ENCODE results near the gene SH3RF3.

The SH3RF3 gene

GRCh38 chr2:109128616-109129355 lies at the start of gene SH3RF3:
TSS of gene SH3RF3 (plus strand) at chr2:109129205.
- no CpG with 5 or more reads among the region's 85 CpGs for WGBS (ENCODE audit: insufficient coverage, insufficient read length)
- Histone ChIP-seq H3K27me3 (ENCODE audit: control insufficient read depth, insufficient read depth, low read length) (peaks cover 22% of the 10 kb centered on the region; the same call in 1 of the 2 replicates), H3K4me3 (ENCODE audit: low read length) (peak within 1 kb of the TSS; percentile 32; the same call in 1 of the 2 replicates), H3K27ac (ENCODE audit: low read length) (no peak within 1 kb of the TSS), H3K9me3 (ENCODE audit: control insufficient read depth, insufficient read depth, low read length) (no peaks in the 10 kb centered on the region), H3K36me3 (ENCODE audit: control insufficient read depth, insufficient read depth, low read length) (no peaks in the 10 kb centered on the region), H3K4me1 (ENCODE audit: control insufficient read depth, insufficient read depth, low read length) (peaks cover 6% of the 10 kb centered on the region)
- DNase-seq (ENCODE audit: low read depth, low spot score): no peak

GRCh38 chr2:109079590-109079989 lies 49.4 kb upstream of the SH3RF3 start:
- no CpG with 5 or more reads among the region's 6 CpGs for WGBS (ENCODE audit: insufficient coverage, insufficient read length)
- no peak overlapping the region for H3K27ac ChIP-seq (ENCODE audit: low read length)
- H3K4me1 ChIP-seq (ENCODE audit: control insufficient read depth, insufficient read depth, low read length): no peaks in the 10 kb centered on the region
- no peaks in the 10 kb centered on the region for H3K9me3 ChIP-seq (ENCODE audit: control insufficient read depth, insufficient read depth, low read length)
- no peaks in the 10 kb centered on the region for H3K36me3 ChIP-seq (ENCODE audit: control insufficient read depth, insufficient read depth, low read length)
- DNase-seq (ENCODE audit: low read depth, low spot score): no peak
- H3K4me3 ChIP-seq (ENCODE audit: low read length): no peak overlapping the region
- no peaks in the 10 kb centered on the region for H3K27me3 ChIP-seq (ENCODE audit: control insufficient read depth, insufficient read depth, low read length)

GRCh38 chr2:109080109-109080508 lies 48.9 kb upstream of the SH3RF3 start:
- Histone ChIP-seq H3K36me3 (ENCODE audit: control insufficient read depth, insufficient read depth, low read length) (no peaks in the 10 kb centered on the region), H3K27ac (ENCODE audit: low read length) (no peak overlapping the region), H3K4me3 (ENCODE audit: low read length) (no peak overlapping the region), H3K4me1 (ENCODE audit: control insufficient read depth, insufficient read depth, low read length) (no peaks in the 10 kb centered on the region), H3K9me3 (ENCODE audit: control insufficient read depth, insufficient read depth, low read length) (no peaks in the 10 kb centered on the region), H3K27me3 (ENCODE audit: control insufficient read depth, insufficient read depth, low read length) (no peaks in the 10 kb centered on the region)
- no CpG with 5 or more reads among the region's 6 CpGs for WGBS (ENCODE audit: insufficient coverage, insufficient read length)
- DNase-seq (ENCODE audit: low read depth, low spot score): no peak

GRCh38 chr2:109080757-109081156 lies 48.2 kb upstream of the SH3RF3 start:
- H3K4me3 ChIP-seq (ENCODE audit: low read length): no peak overlapping the region
- no CpG with 5 or more reads among the region's 3 CpGs for WGBS (ENCODE audit: insufficient coverage, insufficient read length)

GRCh38 chr2:109081374-109081773 lies 47.6 kb upstream of the SH3RF3 start:
- Histone ChIP-seq H3K4me3 (ENCODE audit: low read length) (no peak overlapping the region), H3K27ac (ENCODE audit: low read length) (no peak overlapping the region), H3K9me3 (ENCODE audit: control insufficient read depth, insufficient read depth, low read length) (no peaks in the 10 kb centered on the region), H3K27me3 (ENCODE audit: control insufficient read depth, insufficient read depth, low read length) (no peaks in the 10 kb centered on the region), H3K36me3 (ENCODE audit: control insufficient read depth, insufficient read depth, low read length) (no peaks in the 10 kb centered on the region), H3K4me1 (ENCODE audit: control insufficient read depth, insufficient read depth, low read length) (no peaks in the 10 kb centered on the region)
- no peak for DNase-seq (ENCODE audit: low read depth, low spot score)
- no CpG with 5 or more reads among the region's 8 CpGs for WGBS (ENCODE audit: insufficient coverage, insufficient read length)

More at GRCh38 chr2:109080757-109081156, 48.2 kb upstream of the SH3RF3 start:
- Histone ChIP-seq H3K27ac (ENCODE audit: low read length) (no peak overlapping the region), H3K4me1 (ENCODE audit: control insufficient read depth, insufficient read depth, low read length) (no peaks in the 10 kb centered on the region), H3K9me3 (ENCODE audit: control insufficient read depth, insufficient read depth, low read length) (no peaks in the 10 kb centered on the region), H3K36me3 (ENCODE audit: control insufficient read depth, insufficient read depth, low read length) (no peaks in the 10 kb centered on the region), H3K27me3 (ENCODE audit: control insufficient read depth, insufficient read depth, low read length) (no peaks in the 10 kb centered on the region)
- no peak for DNase-seq (ENCODE audit: low read depth, low spot score)

- Histone ChIP-seq H3K27ac (ENCODE audit: low read length) (no peak overlapping the region), H3K4me3 (ENCODE audit: low read length) (no peak overlapping the region), H3K27me3 (ENCODE audit: control insufficient read depth, insufficient read depth, low read length) (no peaks in the 10 kb centered on the region), H3K36me3 (ENCODE audit: control insufficient read depth, insufficient read depth, low read length) (no peaks in the 10 kb centered on the region), H3K9me3 (ENCODE audit: control insufficient read depth, insufficient read depth, low read length) (no peaks in the 10 kb centered on the region), H3K4me1 (ENCODE audit: control insufficient read depth, insufficient read depth, low read length) (no peaks in the 10 kb centered on the region)
- DNase-seq (ENCODE audit: low read depth, low spot score): no peak
- WGBS (ENCODE audit: insufficient coverage, insufficient read length): no CpG with 5 or more reads among the region's 4 CpGs
Measured at GRCh38 chr2:109083771-109084170, 45.2 kb upstream of the SH3RF3 start.

- Histone ChIP-seq H3K4me1 (ENCODE audit: control insufficient read depth, insufficient read depth, low read length) (no peaks in the 10 kb centered on the region), H3K4me3 (ENCODE audit: low read length) (no peak overlapping the region), H3K27ac (ENCODE audit: low read length) (no peak overlapping the region), H3K9me3 (ENCODE audit: control insufficient read depth, insufficient read depth, low read length) (no peaks in the 10 kb centered on the region), H3K27me3 (ENCODE audit: control insufficient read depth, insufficient read depth, low read length) (no peaks in the 10 kb centered on the region), H3K36me3 (ENCODE audit: control insufficient read depth, insufficient read depth, low read length) (no peaks in the 10 kb centered on the region)
- no CpG with 5 or more reads among the region's 3 CpGs for WGBS (ENCODE audit: insufficient coverage, insufficient read length)
- DNase-seq (ENCODE audit: low read depth, low spot score): no peak
Measured at GRCh38 chr2:109084341-109084740, 44.7 kb upstream of the SH3RF3 start.

- Histone ChIP-seq H3K4me1 (ENCODE audit: control insufficient read depth, insufficient read depth, low read length) (no peaks in the 10 kb centered on the region), H3K27ac (ENCODE audit: low read length) (no peak overlapping the region), H3K9me3 (ENCODE audit: control insufficient read depth, insufficient read depth, low read length) (no peaks in the 10 kb centered on the region), H3K4me3 (ENCODE audit: low read length) (no peak overlapping the region), H3K27me3 (ENCODE audit: control insufficient read depth, insufficient read depth, low read length) (no peaks in the 10 kb centered on the region), H3K36me3 (ENCODE audit: control insufficient read depth, insufficient read depth, low read length) (no peaks in the 10 kb centered on the region)
- DNase-seq (ENCODE audit: low read depth, low spot score): no peak
- WGBS (ENCODE audit: insufficient coverage, insufficient read length): no CpG with 5 or more reads among the region's 11 CpGs
Measured at GRCh38 chr2:109085912-109086742, 42.9 kb upstream of the SH3RF3 start.

- Histone ChIP-seq H3K27me3 (ENCODE audit: control insufficient read depth, insufficient read depth, low read length) (no peaks in the 10 kb centered on the region), H3K36me3 (ENCODE audit: control insufficient read depth, insufficient read depth, low read length) (no peaks in the 10 kb centered on the region), H3K4me1 (ENCODE audit: control insufficient read depth, insufficient read depth, low read length) (no peaks in the 10 kb centered on the region), H3K4me3 (ENCODE audit: low read length) (no peak overlapping the region), H3K9me3 (ENCODE audit: control insufficient read depth, insufficient read depth, low read length) (no peaks in the 10 kb centered on the region), H3K27ac (ENCODE audit: low read length) (no peak overlapping the region)
- DNase-seq (ENCODE audit: low read depth, low spot score): no peak
- WGBS (ENCODE audit: insufficient coverage, insufficient read length): no CpG with 5 or more reads among the region's 2 CpGs
Measured at GRCh38 chr2:109086743-109087020, 42.3 kb upstream of the SH3RF3 start.

GRCh38 chr2:109087055-109087663 lies 41.8 kb upstream of the SH3RF3 start:
- H3K9me3 ChIP-seq (ENCODE audit: control insufficient read depth, insufficient read depth, low read length): no peaks in the 10 kb centered on the region
- no CpG with 5 or more reads among the region's 11 CpGs for WGBS (ENCODE audit: insufficient coverage, insufficient read length)
- H3K4me3 ChIP-seq (ENCODE audit: low read length): no peak overlapping the region
- DNase-seq (ENCODE audit: low read depth, low spot score): no peak
- H3K4me1 ChIP-seq (ENCODE audit: control insufficient read depth, insufficient read depth, low read length): no peaks in the 10 kb centered on the region
- H3K27ac ChIP-seq (ENCODE audit: low read length): no peak overlapping the region
- H3K27me3 ChIP-seq (ENCODE audit: control insufficient read depth, insufficient read depth, low read length): no peaks in the 10 kb centered on the region
- no peaks in the 10 kb centered on the region for H3K36me3 ChIP-seq (ENCODE audit: control insufficient read depth, insufficient read depth, low read length)

Data from iPS DF 6.9 (cell line).